WI38 (cell line): ENCODE results near the gene HHAT.

ENCODE experiments used
- H3K4me3 ChIP-seq: 2 replicates; pipeline ENCODE4 v1.5.1; 2011; ENCODE audit warnings: low read depth, mild to moderate bottlenecking, control low read depth, low read length
- CTCF ChIP-seq: IDR thresholded peaks from 2 replicates; pipeline ENCODE4 v1.5.1; 2012; ENCODE audit warnings: low read depth, mild to moderate bottlenecking, control low read depth, low read length

HHAT gene

GRCh38 chr1:210440081-210440480 is 111.4 kb downstream of the HHAT start:
- no peak overlapping the region for H3K4me3 ChIP-seq
- no peak for TF ChIP-seq CTCF

- no peak overlapping the region for H3K4me3 ChIP-seq
- no peak for TF ChIP-seq CTCF
These were observed 112.3 kb downstream of the HHAT start for GRCh38 chr1:210441028-210441427.

GRCh38 chr1:210445485-210445884 is 116.8 kb downstream of the HHAT start:
- no peak for TF ChIP-seq CTCF
- no peak overlapping the region for H3K4me3 ChIP-seq

GRCh38 chr1:210445931-210446330 is 117.2 kb downstream of the HHAT start:
- no peak for TF ChIP-seq CTCF
- no peak overlapping the region for H3K4me3 ChIP-seq

- no peak overlapping the region for H3K4me3 ChIP-seq
- TF ChIP-seq CTCF, result no peak
These were observed 117.8 kb downstream of the HHAT start for GRCh38 chr1:210446479-210446878.

- no peak for TF ChIP-seq CTCF
These were observed 118.9 kb downstream of the HHAT start for GRCh38 chr1:210447456-210448057.

GRCh38 chr1:210448297-210448892 is 119.7 kb downstream of the HHAT start:
- no peak overlapping the region for H3K4me3 ChIP-seq
- peak; percentile 49 for TF ChIP-seq CTCF

More at GRCh38 chr1:210447456-210448057, 118.9 kb downstream of the HHAT start:
- H3K4me3 ChIP-seq, result no peak overlapping the region
